Endothelial cell of umbilical vein (primary cell): ENCODE data around the gene STEAP4. TPM values are rescaled to one million over a fixed set of nuclear protein-coding genes. Genes with fewer than 3 reads are reported as not detected.

Source experiments
- BruUV-seq: library from RNA; stranded (reverse); fragments of 400-500 nt; replicated peaks from 2 replicates; lab custom pipeline; 2021; lab: Mats Ljungman, UMichigan
- CTCF ChIA-PET: fragments of 300-600, 350-600 bp; sonication (Branson Sonifier 250); formaldehyde crosslinking; loops from one replicate; lab custom pipeline; 2021; ENCODE audit warnings: antibody characterized with exemption, inconsistent platforms; lab: Charles Lee
- POLR2A ChIA-PET: fragments of 300-600, 350-600 bp; sonication (Branson Sonifier 250); formaldehyde crosslinking; loops from one replicate; lab custom pipeline; 2021; ENCODE audit warnings: antibody characterized with exemption, inconsistent platforms; lab: Charles Lee
- DNase-seq: peaks from one replicate; pipeline ENCODE4 v3.0.0-alpha.2; 2011; ENCODE audit warnings: low read depth, low spot score
- FAIRE-seq: peaks from 2 replicates; lab custom pipeline; 2011; peaks lifted over from hg19 to GRCh38; lab: Jason Lieb, UNC
- H2AFZ ChIP-seq: 2 replicates; pipeline ENCODE4 v1.6.0; 2012; ENCODE audit warnings: low read depth, low read length, control low read depth, inconsistent platforms
- H3K27ac ChIP-seq: 2 replicates; pipeline ENCODE4 v1.5.1; 2011; ENCODE audit warnings: low read depth, mild to moderate bottlenecking, control low read depth, low read length, moderate library complexity; ENCODE audit not compliant: insufficient read depth
- H3K27me3 ChIP-seq, 2 experiments: 2 replicates each; pipeline versions ENCODE4 v1.6.0 to v1.6.1; 2011; ENCODE audit warnings: low read length in 2 of 2, mixed read lengths in 1 of 2; ENCODE audit not compliant: control insufficient read depth in 2 of 2, insufficient read depth in 2 of 2
- H3K36me3 ChIP-seq, 2 experiments: 2 replicates in 1 of 2; 3 replicates in 1 of 2; pipeline ENCODE4 v1.5.1; 2011; ENCODE audit warnings: low read length in 2 of 2, mild to moderate bottlenecking in 1 of 2, moderate library complexity in 1 of 2; ENCODE audit not compliant: control insufficient read depth in 2 of 2, insufficient read depth in 2 of 2; ENCODE audit errors: extremely low read depth in 1 of 2
- H3K4me1 ChIP-seq: 3 replicates; pipeline ENCODE4 v1.5.1; 2011; ENCODE audit warnings: mild to moderate bottlenecking, low read length; ENCODE audit not compliant: control insufficient read depth, insufficient read depth; ENCODE audit errors: extremely low read depth
- H3K4me2 ChIP-seq: 2 replicates; pipeline ENCODE4 v1.6.1; 2011; ENCODE audit warnings: low read length, control low read depth, mixed read lengths; ENCODE audit not compliant: insufficient read depth
- H3K4me3 ChIP-seq, 3 experiments: fragments of 200-600 bp in 1 of 3; sonication (generic), shearing (Covaris generic) in 1 of 3; replicated peaks in 1 of 3; 2 replicates each; pipeline ENCODE4 v1.5.1; 2011 to 2016; ENCODE audit warnings: control low read depth in 3 of 3, low read length in 3 of 3, mild to moderate bottlenecking in 2 of 3, inconsistent platforms in 1 of 3, low read depth in 1 of 3, moderate library complexity in 1 of 3; ENCODE audit not compliant: insufficient read depth in 1 of 3
- H3K79me2 ChIP-seq: 2 replicates; pipeline ENCODE4 v1.6.0; 2012; ENCODE audit warnings: low read length, inconsistent platforms; ENCODE audit not compliant: control insufficient read depth, insufficient read depth
- H3K9ac ChIP-seq: replicated peaks from 2 replicates; pipeline ENCODE3; 2011; ENCODE audit warnings: low read length, control low read depth; ENCODE audit not compliant: insufficient read depth; ENCODE audit errors: extremely low read depth
- H3K9me1 ChIP-seq: replicated peaks from 3 replicates; pipeline ENCODE4 v1.6.0; 2011; ENCODE audit warnings: mild to moderate bottlenecking, low read length; ENCODE audit not compliant: control insufficient read depth, insufficient read depth; ENCODE audit errors: extremely low read depth
- H3K9me3 ChIP-seq: replicated peaks from 2 replicates; pipeline ENCODE4 v1.5.1; 2012; ENCODE audit warnings: low read length, inconsistent platforms; ENCODE audit not compliant: control insufficient read depth, insufficient read depth
- H4K20me1 ChIP-seq: replicated peaks from 2 replicates; pipeline ENCODE3; 2011; ENCODE audit warnings: mild to moderate bottlenecking, low read length; ENCODE audit not compliant: control insufficient read depth, insufficient read depth; ENCODE audit errors: extremely low read depth
- FOS ChIP-seq: IDR thresholded peaks from 2 replicates; pipeline ENCODE4 v1.6.1; 2011; ENCODE audit warnings: mild to moderate bottlenecking, low read length, moderate library complexity, borderline replicate concordance; ENCODE audit not compliant: insufficient read depth
- GATA2 ChIP-seq: IDR thresholded peaks from 2 replicates; pipeline ENCODE4 v1.7.0; 2011; ENCODE audit warnings: low read depth, mild to moderate bottlenecking, moderate library complexity, mixed read lengths, low read length; ENCODE audit not compliant: insufficient read length, insufficient read depth
- JUN ChIP-seq: IDR thresholded peaks from 2 replicates; pipeline ENCODE4 v1.6.1; 2011; ENCODE audit warnings: borderline replicate concordance, low read depth; ENCODE audit not compliant: insufficient read length, insufficient read depth
- MYC ChIP-seq: IDR thresholded peaks from one replicate; pipeline ENCODE4 v1.6.1; 2011; ENCODE audit warnings: mild to moderate bottlenecking, low read depth, low read length
- POLR2A ChIP-seq: IDR thresholded peaks from 2 replicates; pipeline ENCODE4 v1.6.1; 2012; ENCODE audit warnings: low read depth, mild to moderate bottlenecking, control low read depth, low read length
- dilution Hi-C: fragments of 300-500 bp; cut with MboI; formaldehyde crosslinking; loops from one replicate; pipeline ENCODE4 v1.15.0; 2019; ENCODE audit warnings: low sequenced_read_pairs; ENCODE audit not compliant: extremely low pct_ligation_motif_present
- intact Hi-C: fragments of 100-400 bp; cut with micrococcal nuclease; formaldehyde crosslinking; loops from one replicate; pipeline ENCODE4 v1.10.0; 2022
- polyA plus RNA-seq, 4 experiments: library from polyadenylated mRNA; depleted of rRNA in 3 of 4; stranded (reverse) in 3 of 4; unstranded in 1 of 4; fragments of >200 nt; gene quantifications; 2 replicates each; pipeline versions ENCODE4 v1.2.1 to v1.2.3, GENCODE V29; 2011 to 2012; ENCODE audit warnings: missing spikeins in 1 of 4
- total RNA-seq: library from RNA; stranded (reverse); gene quantifications from 2 replicates; pipeline ENCODE4 v1.2.3, GENCODE V29; 2021
- TF ChIP-seq, protein P1 (sequence below), 2 donors: IDR thresholded peaks; 1 replicate in 1 of 2; 2 replicates in 1 of 2; pipeline ENCODE4 v1.5.1; 2011; ENCODE audit warnings: low read length in 2 of 2, mild to moderate bottlenecking in 2 of 2, moderate library complexity in 2 of 2, control low read depth in 1 of 2, inconsistent platforms in 1 of 2, low read depth in 1 of 2; ENCODE audit not compliant: insufficient read depth in 1 of 2; ENCODE audit errors: extremely low read depth in 1 of 2
- TF ChIP-seq, protein P2 (sequence below): IDR thresholded peaks from 2 replicates; pipeline ENCODE4 v1.6.1; 2011; ENCODE audit not compliant: insufficient read depth, insufficient read length

Gene STEAP4
- total and polyA plus RNA-seq, 2 donors (not counting 3 experiments of a cell fraction or from before 2014, with no cell fraction given) = not detected

DNA sequence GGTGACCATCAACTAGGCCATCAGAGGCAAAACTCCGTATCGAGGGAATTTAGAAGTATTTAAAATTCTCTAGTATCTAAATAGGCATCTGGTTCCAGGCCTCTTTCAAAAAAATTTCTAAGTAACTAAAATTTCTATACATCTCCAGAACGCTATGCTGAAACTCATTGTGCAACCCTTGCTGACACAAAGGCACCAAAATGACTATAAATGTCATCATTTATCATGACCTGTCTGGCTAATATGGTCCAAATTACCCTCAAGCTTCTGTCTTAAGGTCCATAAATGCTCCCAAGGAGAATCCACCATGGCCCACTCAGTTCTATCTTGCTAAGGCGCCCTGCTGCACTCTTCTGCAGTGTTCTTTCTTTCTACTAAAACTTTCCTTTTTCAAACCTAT, 16.2 kb downstream of the STEAP4 start:
- dilution Hi-C loops (no loop called here), intact Hi-C loops (no loop called here)
- no peak for DNase-seq
- no peak overlapping the region for H3K4me3 ChIP-seq
- TF ChIP-seq POLR2A (no peak), MYC (no peak), JUN (no peak)
- TF ChIP-seq, protein P1, sequence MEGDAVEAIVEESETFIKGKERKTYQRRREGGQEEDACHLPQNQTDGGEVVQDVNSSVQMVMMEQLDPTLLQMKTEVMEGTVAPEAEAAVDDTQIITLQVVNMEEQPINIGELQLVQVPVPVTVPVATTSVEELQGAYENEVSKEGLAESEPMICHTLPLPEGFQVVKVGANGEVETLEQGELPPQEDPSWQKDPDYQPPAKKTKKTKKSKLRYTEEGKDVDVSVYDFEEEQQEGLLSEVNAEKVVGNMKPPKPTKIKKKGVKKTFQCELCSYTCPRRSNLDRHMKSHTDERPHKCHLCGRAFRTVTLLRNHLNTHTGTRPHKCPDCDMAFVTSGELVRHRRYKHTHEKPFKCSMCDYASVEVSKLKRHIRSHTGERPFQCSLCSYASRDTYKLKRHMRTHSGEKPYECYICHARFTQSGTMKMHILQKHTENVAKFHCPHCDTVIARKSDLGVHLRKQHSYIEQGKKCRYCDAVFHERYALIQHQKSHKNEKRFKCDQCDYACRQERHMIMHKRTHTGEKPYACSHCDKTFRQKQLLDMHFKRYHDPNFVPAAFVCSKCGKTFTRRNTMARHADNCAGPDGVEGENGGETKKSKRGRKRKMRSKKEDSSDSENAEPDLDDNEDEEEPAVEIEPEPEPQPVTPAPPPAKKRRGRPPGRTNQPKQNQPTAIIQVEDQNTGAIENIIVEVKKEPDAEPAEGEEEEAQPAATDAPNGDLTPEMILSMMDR (IDR thresholded peaks at IDR 0.05; ENCODE audit: extremely low read depth in 1 of 2, insufficient read depth in 1 of 2, low read depth in 1 of 2, low read length in 2 of 2) = no peak
- ChIA-PET CTCF (no interaction called here), POLR2A (no interaction called here)
- H3K27ac ChIP-seq = no peak overlapping the region
- no peaks in the 10 kb centered on the region for H3K4me1 ChIP-seq
- no peak for FAIRE-seq
- H2AFZ ChIP-seq = no peak overlapping the region
- H3K79me2 ChIP-seq = no peaks in the 10 kb centered on the region
- H3K4me2 ChIP-seq = no peak overlapping the region
- H3K9ac ChIP-seq = no peak overlapping the region
- no peaks in the 10 kb centered on the region for H3K36me3 ChIP-seq
- no peaks in the 10 kb centered on the region for H3K9me3 ChIP-seq
- BruUV-seq = no TSS peak
- H3K9me1 ChIP-seq = no peaks in the 10 kb centered on the region
- no peaks in the 10 kb centered on the region for H4K20me1 ChIP-seq
- no peaks in the 10 kb centered on the region for H3K27me3 ChIP-seq

DNA sequence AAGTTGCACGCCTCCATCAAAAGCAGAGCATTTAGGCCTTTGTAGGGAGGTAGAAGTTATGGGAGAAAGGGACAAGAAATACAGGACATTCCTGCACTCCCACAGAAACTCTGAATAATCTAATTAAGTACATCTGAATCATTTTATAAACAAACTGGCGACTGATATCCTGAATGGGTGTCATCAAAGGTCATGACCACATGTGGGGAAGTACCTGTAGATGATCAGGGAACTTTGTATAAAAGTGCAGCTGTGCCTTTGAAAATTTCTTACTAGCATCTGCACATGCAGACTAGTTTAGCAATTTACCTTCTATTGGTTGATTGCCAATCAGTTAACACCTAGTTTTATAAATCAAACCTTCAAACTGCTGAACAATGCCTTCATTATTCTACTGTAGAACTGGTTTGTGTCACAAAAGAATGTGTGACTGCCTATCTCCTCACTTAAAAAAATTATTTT, 17.1 kb downstream of the STEAP4 start:
- no peak for FAIRE-seq
- TF ChIP-seq, protein P1 (IDR thresholded peaks at IDR 0.05; ENCODE audit: extremely low read depth in 1 of 2, insufficient read depth in 1 of 2, low read depth in 1 of 2, low read length in 2 of 2) = no peak
- TF ChIP-seq, protein P2, sequence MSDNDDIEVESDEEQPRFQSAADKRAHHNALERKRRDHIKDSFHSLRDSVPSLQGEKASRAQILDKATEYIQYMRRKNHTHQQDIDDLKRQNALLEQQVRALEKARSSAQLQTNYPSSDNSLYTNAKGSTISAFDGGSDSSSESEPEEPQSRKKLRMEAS = no peak
- TF ChIP-seq GATA2 = no peak
- TF ChIP-seq FOS = no peak
- intact Hi-C loops = no loop called here

More for the DNA sequence above, 17.1 kb downstream of the STEAP4 start:
- Histone ChIP-seq H3K4me1 (no peaks in the 10 kb centered on the region), H3K9ac (no peak overlapping the region), H3K9me3 (no peaks in the 10 kb centered on the region), H2AFZ (no peak overlapping the region), H3K27me3 (no peaks in the 10 kb centered on the region), H3K4me2 (no peak overlapping the region), H3K36me3 (no peaks in the 10 kb centered on the region), H3K4me3 (no peak overlapping the region), H3K27ac (no peak overlapping the region), H4K20me1 (no peaks in the 10 kb centered on the region), H3K9me1 (no peaks in the 10 kb centered on the region), H3K79me2 (no peaks in the 10 kb centered on the region)
- DNase-seq = no peak
- CTCF ChIA-PET = no interaction called here
- no TSS peak for BruUV-seq
- POLR2A ChIA-PET = no interaction called here
- dilution Hi-C loops = no loop called here
